HCT116 (cell line): ENCODE data around the gene CARD9. TPM values are rescaled to one million over a fixed set of nuclear protein-coding genes. Genes with fewer than 3 reads are reported as not detected.

Experiments used
- ATAC-seq: fragments of 200-7000 bp; cut with Tn5 transposase; 2 replicates; pipeline ENCODE4 v1.9.1; 2020; ENCODE audit warnings: mild to moderate bottlenecking, moderate library complexity
- BruUV-seq: library from RNA; stranded (reverse); fragments of 400-500 nt; replicated peaks from 2 replicates; lab custom pipeline; 2021; lab: Mats Ljungman, UMichigan
- CTCF ChIA-PET: fragments of 300-600 bp; sonication (Branson Sonifier 250); formaldehyde crosslinking; loops from one replicate; lab custom pipeline; 2021; ENCODE audit warnings: antibody characterized with exemption; lab: Charles Lee
- POLR2A ChIA-PET: fragments of 300-600, 350-600 bp; sonication (Branson Sonifier 250); formaldehyde crosslinking; loops from one replicate; lab custom pipeline; 2021; ENCODE audit warnings: antibody characterized with exemption; lab: Charles Lee
- RAD21 ChIA-PET, 2 experiments: fragments of 300-600 bp; sonication (Branson Sonifier 250); formaldehyde crosslinking; loops; one replicate each; lab custom pipeline; 2023; ENCODE audit warnings: low total read pairs in 2 of 2; ENCODE audit not compliant: uncharacterized antibody in 2 of 2, unreplicated experiment in 2 of 2, low non-redundant PET in 1 of 2; lab: Charles Lee
- DNase-seq: peaks from one replicate; pipeline ENCODE4 v3.0.0-alpha.2; 2010; ENCODE audit warnings: low read depth, low spot score
- H2AFZ ChIP-seq: fragments of 200-600 bp; shearing (Covaris generic), sonication (generic); 2 replicates; pipeline ENCODE4 v1.6.1; 2017; ENCODE audit warnings: low read depth, mixed run types, mixed read lengths, antibody characterized with exemption, low read length; ENCODE audit not compliant: poor library complexity, severe bottlenecking
- H3K27ac ChIP-seq: 2 replicates; pipeline ENCODE4 v1.5.1; 2012; ENCODE audit warnings: low read depth, low read length
- H3K27me3 ChIP-seq: fragments of 200-600 bp; sonication (generic); 2 replicates; pipeline ENCODE4 v1.6.1; 2016; ENCODE audit warnings: mixed run types, low read length, mixed read lengths; ENCODE audit not compliant: insufficient read depth
- H3K36me3 ChIP-seq, 2 experiments: fragments of 200-500 bp in 1 of 2; fragments of 200-600 bp in 1 of 2; sonication (Bioruptor generic) in 1 of 2; sonication (generic) in 1 of 2; 2 replicates each; pipeline versions ENCODE4 v1.5.1 to v1.6.1; 2014 to 2016; ENCODE audit warnings: low read length in 2 of 2, inconsistent platforms in 1 of 2, mixed read lengths in 1 of 2, mixed run types in 1 of 2; ENCODE audit not compliant: insufficient read depth in 2 of 2, control insufficient read depth in 1 of 2
- H3K4me1 ChIP-seq, 2 experiments: fragments of 200-600 bp in 1 of 2; sonication (generic) in 1 of 2; 2 replicates each; pipeline versions ENCODE4 v1.5.1 to v1.6.1; 2012 to 2017; ENCODE audit warnings: low read length in 2 of 2, inconsistent platforms in 1 of 2, mild to moderate bottlenecking in 1 of 2, mixed read lengths in 1 of 2, mixed run types in 1 of 2, moderate library complexity in 1 of 2; ENCODE audit not compliant: insufficient read depth in 2 of 2, control insufficient read depth in 1 of 2
- H3K4me2 ChIP-seq: fragments of 200-600 bp; sonication (generic); 2 replicates; pipeline ENCODE4 v1.6.1; 2017; ENCODE audit warnings: mixed run types, low read length, mixed read lengths
- H3K4me3 ChIP-seq, 2 experiments: fragments of 200-600 bp in 1 of 2; sonication (generic) in 1 of 2; replicated peaks in 1 of 2; 2 replicates each; pipeline ENCODE4 v1.5.1; 2011 to 2016; ENCODE audit warnings: low read length in 2 of 2, control low read depth in 1 of 2, low read depth in 1 of 2, mild to moderate bottlenecking in 1 of 2, mixed read lengths in 1 of 2, mixed run types in 1 of 2
- H3K79me2 ChIP-seq: fragments of 200-600 bp; sonication (generic); 2 replicates; pipeline ENCODE4 v1.6.1; 2017; ENCODE audit warnings: mild to moderate bottlenecking, mixed run types, low read length, moderate library complexity, mixed read lengths; ENCODE audit not compliant: insufficient read depth
- H3K9ac ChIP-seq: fragments of 200-600 bp; sonication (generic); 2 replicates; pipeline ENCODE4 v1.6.1; 2016; ENCODE audit warnings: low read length, mixed read lengths
- H3K9me2 ChIP-seq: fragments of 200-600 bp; sonication (generic), shearing (Covaris generic); 2 replicates; pipeline ENCODE4 v1.6.1; 2017; ENCODE audit warnings: mixed run types, mild to moderate bottlenecking, moderate library complexity; ENCODE audit not compliant: insufficient read depth
- H3K9me3 ChIP-seq, 2 experiments: fragments of 200-500 bp in 1 of 2; fragments of 200-600 bp in 1 of 2; sonication (Bioruptor generic) in 1 of 2; sonication (generic) in 1 of 2; 2 replicates each; pipeline ENCODE4 v1.6.1; 2014 to 2017; ENCODE audit warnings: low read length in 2 of 2, mixed read lengths in 2 of 2, inconsistent platforms in 1 of 2, low read depth in 1 of 2, mild to moderate bottlenecking in 1 of 2, mixed run types in 1 of 2, moderate library complexity in 1 of 2; ENCODE audit not compliant: control insufficient read depth in 1 of 2, insufficient read depth in 1 of 2
- H4K20me1 ChIP-seq: fragments of 200-600 bp; sonication (generic), shearing (Covaris generic); 2 replicates; pipeline ENCODE4 v1.6.1; 2017; ENCODE audit warnings: mixed run types, mild to moderate bottlenecking, moderate library complexity; ENCODE audit not compliant: insufficient read depth
- ELF1 ChIP-seq: IDR thresholded peaks from 2 replicates; pipeline ENCODE4 v1.6.1; 2012; ENCODE audit warnings: low read depth, borderline replicate concordance
- FOSL1 ChIP-seq: IDR thresholded peaks from 2 replicates; pipeline ENCODE4 v1.6.1; 2012; ENCODE audit warnings: low read depth
- JUND ChIP-seq: IDR thresholded peaks from 2 replicates; pipeline ENCODE4 v1.6.1; 2012
- POLR2A ChIP-seq: IDR thresholded peaks from 2 replicates; pipeline ENCODE4 v1.7.0; 2011; ENCODE audit warnings: borderline replicate concordance; ENCODE audit not compliant: insufficient read depth, insufficient read length; ENCODE audit errors: extremely low read depth
- POLR2AphosphoS5 ChIP-seq: IDR thresholded peaks from 2 replicates; pipeline ENCODE4 v1.6.1; 2011; ENCODE audit warnings: mild to moderate bottlenecking, low read depth, low read length, moderate library complexity
- RAD21 ChIP-seq: IDR thresholded peaks from 2 replicates; pipeline ENCODE4 v1.6.1; 2012; ENCODE audit warnings: low read depth, mild to moderate bottlenecking
- REST ChIP-seq: IDR thresholded peaks from 2 replicates; pipeline ENCODE4 v1.6.1; 2012; ENCODE audit warnings: low read depth
- ZNF274 ChIP-seq: fragments of 200-500 bp; sonication (Bioruptor generic); IDR thresholded peaks from 2 replicates; pipeline ENCODE4 v1.6.1; 2014; ENCODE audit warnings: mild to moderate bottlenecking, low read depth, low read length, inconsistent platforms
- intact Hi-C: fragments of 100-400 bp; cut with micrococcal nuclease; formaldehyde crosslinking; loops from 2 replicates; pipeline ENCODE4 v1.10.0; 2022
- total RNA-seq: library from RNA; stranded (reverse); gene quantifications from one replicate; pipeline ENCODE4 v1.2.1, GENCODE V29; 2021; ENCODE audit not compliant: unreplicated experiment

The CARD9 gene
- total RNA-seq, 1 experiment from 2014 or later = 1.2 TPM

GRCh38 chr9:136372561-136373299, 739 bp downstream of the CARD9 start:
- no peaks in the 10 kb centered on the region for H3K27me3 ChIP-seq
- ChIA-PET RAD21 (no interaction called here), POLR2A (no interaction called here), CTCF (interaction anchor here (1.0 to 1.3 kb wide), 2 partner anchors 10 kb away, joined by 3 to 6 read pairs; no protein-coding TSS in a partner anchor)
- H3K36me3 ChIP-seq = no peaks in the 10 kb centered on the region
- no peak overlapping the region for H3K9ac ChIP-seq
- H3K27ac ChIP-seq = no peak overlapping the region; the same call in 1 of the 2 replicates
- TF ChIP-seq FOSL1 = no peak
- no peak for TF ChIP-seq POLR2A
- TF ChIP-seq ZNF274 = no peak
- no peak for TF ChIP-seq ELF1
- no peak for TF ChIP-seq POLR2AphosphoS5
- H3K4me2 ChIP-seq = peak overlapping the region; percentile 12; the same call in 1 of the 2 replicates
- H3K9me3 ChIP-seq = no peaks in the 10 kb centered on the region
- intact Hi-C loops = no loop called here
- H3K79me2 ChIP-seq = no peaks in the 10 kb centered on the region
- no TSS peak for BruUV-seq
- H4K20me1 ChIP-seq = no peaks in the 10 kb centered on the region
- DNase-seq = no peak
- H3K4me3 ChIP-seq = no peak overlapping the region
- H2AFZ ChIP-seq = no peak overlapping the region
- ATAC-seq = peak; percentile 15; the same call in 1 of the 2 replicates
- no peaks in the 10 kb centered on the region for H3K9me2 ChIP-seq
- peaks cover 0 to 9% of the 10 kb centered on the region in 2 experiments; a peak in 2 of 4 replicates for H3K4me1 ChIP-seq

GRCh38 chr9:136372006-136372405, 1.5 kb downstream of the CARD9 start:
- no peak overlapping the region for H3K4me2 ChIP-seq

More at GRCh38 chr9:136372006-136372405, 1.5 kb downstream of the CARD9 start:
- H3K9me2 ChIP-seq = no peaks in the 10 kb centered on the region
- H3K27me3 ChIP-seq = no peaks in the 10 kb centered on the region
- no peak overlapping the region for H3K9ac ChIP-seq
- DNase-seq (no peak), ATAC-seq (no peak)
- intact Hi-C loops = no loop called here
- H3K27ac ChIP-seq = no peak overlapping the region; the same call in 1 of the 2 replicates
- no peak overlapping the region for H3K4me3 ChIP-seq
- peaks cover 0 to 9% of the 10 kb centered on the region in 2 experiments; a peak in 2 of 4 replicates for H3K4me1 ChIP-seq
- no peak overlapping the region for H2AFZ ChIP-seq
- POLR2A ChIA-PET = no interaction called here
- no peaks in the 10 kb centered on the region for H3K36me3 ChIP-seq
- H3K79me2 ChIP-seq = no peaks in the 10 kb centered on the region
- no peaks in the 10 kb centered on the region for H4K20me1 ChIP-seq
- CTCF ChIA-PET = interaction anchor here (1.3 kb wide), 1 partner anchor 9 kb away, joined by 6 read pairs; no protein-coding TSS in a partner anchor
- RAD21 ChIA-PET = no interaction called here
- no peak for TF ChIP-seq REST
- TF ChIP-seq JUND = no peak
- no peak for TF ChIP-seq RAD21
- BruUV-seq = no TSS peak
- H3K9me3 ChIP-seq = no peaks in the 10 kb centered on the region
